ENCODE measurements around the gene P4HA1. TPM values are rescaled to one million over a fixed set of nuclear protein-coding genes. Genes with fewer than 3 reads are reported as not detected.

Gene P4HA1
- polyA plus RNA-seq, 1 donor from 2014 or later, result 24.2 TPM

DNA sequence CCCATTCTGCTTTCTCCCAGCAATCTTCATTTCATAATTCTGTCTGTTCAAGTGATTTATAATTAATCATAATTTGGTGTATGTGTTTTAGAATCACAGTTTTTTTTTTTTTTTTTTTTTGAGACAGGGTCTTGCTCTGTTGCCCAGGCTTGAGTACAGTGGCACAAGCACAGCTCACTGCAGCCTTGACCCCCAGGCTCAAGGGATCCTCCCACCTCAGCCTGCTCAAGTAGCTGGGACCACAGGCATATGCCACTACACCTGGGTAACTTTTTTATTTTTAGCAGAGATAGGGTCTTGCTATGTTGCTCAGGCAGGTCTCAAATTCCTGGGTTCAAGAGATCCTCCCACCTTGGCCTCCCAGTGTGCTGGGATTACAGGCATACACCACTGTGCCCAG is 92.8 kb downstream of the P4HA1 start:
- no peak overlapping the region for H3K27ac ChIP-seq (ENCODE audit: low read length)
- H4K20me1 ChIP-seq (ENCODE audit: insufficient read depth), result no peaks in the 10 kb centered on the region
- H3F3A ChIP-seq (ENCODE audit: insufficient read depth, low read length, poor library complexity, severe bottlenecking), result no peaks in the 10 kb centered on the region
- no peak overlapping the region for H3K9ac ChIP-seq (ENCODE audit: low read length)
- no peaks in the 10 kb centered on the region for H3K79me2 ChIP-seq (replicated peaks; ENCODE audit: insufficient read depth, low read length)
- no peaks in the 10 kb centered on the region for H3K27me3 ChIP-seq (ENCODE audit: insufficient read depth, low read depth, low read length)
- H3K4me2 ChIP-seq (ENCODE audit: low read length), result no peak overlapping the region
- no peaks in the 10 kb centered on the region for H3K36me3 ChIP-seq (ENCODE audit: insufficient read depth, low read length)
- no peak overlapping the region for H2AFZ ChIP-seq (ENCODE audit: low read depth, low read length)
- H3K9me2 ChIP-seq (ENCODE audit: insufficient read depth, low read length), result no peaks in the 10 kb centered on the region
- H3K9me3 ChIP-seq (ENCODE audit: low read length), result no peaks in the 10 kb centered on the region
- H3K4me3 ChIP-seq (ENCODE audit: low read length), result no peak overlapping the region
- TF ChIP-seq EZH2 (IDR thresholded peaks at IDR 0.05; ENCODE audit: borderline replicate concordance, insufficient read depth, low read length, poor library complexity, severe bottlenecking) (no peak), TAF1 (IDR thresholded peaks at IDR 0.05; ENCODE audit: low read depth) (no peak), POLR2AphosphoS5 (IDR thresholded peaks at IDR 0.05) (no peak), MXI1 (conservative IDR thresholded peaks at IDR 0.05; ENCODE audit: poor library complexity, severe bottlenecking) (no peak), SMC3 (conservative IDR thresholded peaks at IDR 0.05; ENCODE audit: poor library complexity) (no peak), RAD21 (conservative IDR thresholded peaks at IDR 0.05) (no peak), EP300 (conservative IDR thresholded peaks at IDR 0.05; ENCODE audit: poor library complexity, severe bottlenecking) (no peak)
- TF ChIP-seq, protein P1, sequence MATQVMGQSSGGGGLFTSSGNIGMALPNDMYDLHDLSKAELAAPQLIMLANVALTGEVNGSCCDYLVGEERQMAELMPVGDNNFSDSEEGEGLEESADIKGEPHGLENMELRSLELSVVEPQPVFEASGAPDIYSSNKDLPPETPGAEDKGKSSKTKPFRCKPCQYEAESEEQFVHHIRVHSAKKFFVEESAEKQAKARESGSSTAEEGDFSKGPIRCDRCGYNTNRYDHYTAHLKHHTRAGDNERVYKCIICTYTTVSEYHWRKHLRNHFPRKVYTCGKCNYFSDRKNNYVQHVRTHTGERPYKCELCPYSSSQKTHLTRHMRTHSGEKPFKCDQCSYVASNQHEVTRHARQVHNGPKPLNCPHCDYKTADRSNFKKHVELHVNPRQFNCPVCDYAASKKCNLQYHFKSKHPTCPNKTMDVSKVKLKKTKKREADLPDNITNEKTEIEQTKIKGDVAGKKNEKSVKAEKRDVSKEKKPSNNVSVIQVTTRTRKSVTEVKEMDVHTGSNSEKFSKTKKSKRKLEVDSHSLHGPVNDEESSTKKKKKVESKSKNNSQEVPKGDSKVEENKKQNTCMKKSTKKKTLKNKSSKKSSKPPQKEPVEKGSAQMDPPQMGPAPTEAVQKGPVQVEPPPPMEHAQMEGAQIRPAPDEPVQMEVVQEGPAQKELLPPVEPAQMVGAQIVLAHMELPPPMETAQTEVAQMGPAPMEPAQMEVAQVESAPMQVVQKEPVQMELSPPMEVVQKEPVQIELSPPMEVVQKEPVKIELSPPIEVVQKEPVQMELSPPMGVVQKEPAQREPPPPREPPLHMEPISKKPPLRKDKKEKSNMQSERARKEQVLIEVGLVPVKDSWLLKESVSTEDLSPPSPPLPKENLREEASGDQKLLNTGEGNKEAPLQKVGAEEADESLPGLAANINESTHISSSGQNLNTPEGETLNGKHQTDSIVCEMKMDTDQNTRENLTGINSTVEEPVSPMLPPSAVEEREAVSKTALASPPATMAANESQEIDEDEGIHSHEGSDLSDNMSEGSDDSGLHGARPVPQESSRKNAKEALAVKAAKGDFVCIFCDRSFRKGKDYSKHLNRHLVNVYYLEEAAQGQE (IDR thresholded peaks at IDR 0.05; ENCODE audit: borderline replicate concordance), result no peak
- TF ChIP-seq, protein P2, sequence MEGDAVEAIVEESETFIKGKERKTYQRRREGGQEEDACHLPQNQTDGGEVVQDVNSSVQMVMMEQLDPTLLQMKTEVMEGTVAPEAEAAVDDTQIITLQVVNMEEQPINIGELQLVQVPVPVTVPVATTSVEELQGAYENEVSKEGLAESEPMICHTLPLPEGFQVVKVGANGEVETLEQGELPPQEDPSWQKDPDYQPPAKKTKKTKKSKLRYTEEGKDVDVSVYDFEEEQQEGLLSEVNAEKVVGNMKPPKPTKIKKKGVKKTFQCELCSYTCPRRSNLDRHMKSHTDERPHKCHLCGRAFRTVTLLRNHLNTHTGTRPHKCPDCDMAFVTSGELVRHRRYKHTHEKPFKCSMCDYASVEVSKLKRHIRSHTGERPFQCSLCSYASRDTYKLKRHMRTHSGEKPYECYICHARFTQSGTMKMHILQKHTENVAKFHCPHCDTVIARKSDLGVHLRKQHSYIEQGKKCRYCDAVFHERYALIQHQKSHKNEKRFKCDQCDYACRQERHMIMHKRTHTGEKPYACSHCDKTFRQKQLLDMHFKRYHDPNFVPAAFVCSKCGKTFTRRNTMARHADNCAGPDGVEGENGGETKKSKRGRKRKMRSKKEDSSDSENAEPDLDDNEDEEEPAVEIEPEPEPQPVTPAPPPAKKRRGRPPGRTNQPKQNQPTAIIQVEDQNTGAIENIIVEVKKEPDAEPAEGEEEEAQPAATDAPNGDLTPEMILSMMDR (IDR thresholded peaks at IDR 0.05; ENCODE audit: poor library complexity, severe bottlenecking), result no peak

DNA sequence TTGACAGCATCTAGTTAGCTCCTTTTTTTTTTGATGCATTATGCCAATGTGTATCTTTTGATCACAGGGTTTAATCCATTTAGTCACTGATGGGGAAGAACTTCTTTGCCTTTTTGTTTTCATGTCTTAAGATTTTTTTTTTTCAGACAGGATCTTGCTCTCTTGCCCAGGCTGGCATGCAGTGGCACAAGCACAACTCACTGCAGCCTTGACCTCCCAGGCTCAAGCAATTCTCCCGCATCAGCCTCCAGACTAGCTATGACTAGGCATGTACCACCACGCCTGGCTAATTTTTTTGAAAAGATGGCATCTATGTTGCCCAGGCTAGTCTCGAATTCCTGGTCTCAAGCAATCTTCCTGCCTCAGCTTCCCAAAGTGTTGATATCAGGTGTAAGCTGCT is 95.7 kb downstream of the P4HA1 start:
- H4K20me1 ChIP-seq (ENCODE audit: insufficient read depth), result no peaks in the 10 kb centered on the region
- H3F3A ChIP-seq (ENCODE audit: insufficient read depth, low read length, poor library complexity, severe bottlenecking), result no peaks in the 10 kb centered on the region
- no peak for TF ChIP-seq RAD21 (conservative IDR thresholded peaks at IDR 0.05)
- no peak for TF ChIP-seq TAF1 (IDR thresholded peaks at IDR 0.05; ENCODE audit: low read depth)
- TF ChIP-seq, protein P1 (IDR thresholded peaks at IDR 0.05; ENCODE audit: borderline replicate concordance), result no peak
- TF ChIP-seq EP300 (conservative IDR thresholded peaks at IDR 0.05; ENCODE audit: poor library complexity, severe bottlenecking), result no peak
- TF ChIP-seq EZH2 (IDR thresholded peaks at IDR 0.05; ENCODE audit: borderline replicate concordance, insufficient read depth, low read length, poor library complexity, severe bottlenecking), result no peak
- no peak for TF ChIP-seq SMC3 (conservative IDR thresholded peaks at IDR 0.05; ENCODE audit: poor library complexity)
- TF ChIP-seq POLR2AphosphoS5 (IDR thresholded peaks at IDR 0.05), result no peak
- TF ChIP-seq, protein P2 (IDR thresholded peaks at IDR 0.05; ENCODE audit: poor library complexity, severe bottlenecking), result no peak
- no peak for TF ChIP-seq MXI1 (conservative IDR thresholded peaks at IDR 0.05; ENCODE audit: poor library complexity, severe bottlenecking)
- no peaks in the 10 kb centered on the region for H3K9me3 ChIP-seq (ENCODE audit: low read length)
- H3K36me3 ChIP-seq (ENCODE audit: insufficient read depth, low read length), result no peaks in the 10 kb centered on the region
- no peak overlapping the region for H3K4me3 ChIP-seq (ENCODE audit: low read length)
- H3K4me2 ChIP-seq (ENCODE audit: low read length), result no peak overlapping the region
- H3K9me2 ChIP-seq (ENCODE audit: insufficient read depth, low read length), result no peaks in the 10 kb centered on the region
- no peaks in the 10 kb centered on the region for H3K27me3 ChIP-seq (ENCODE audit: insufficient read depth, low read depth, low read length)
- no peak overlapping the region for H3K9ac ChIP-seq (ENCODE audit: low read length)
- H3K27ac ChIP-seq (ENCODE audit: low read length), result no peak overlapping the region
- H3K79me2 ChIP-seq (replicated peaks; ENCODE audit: insufficient read depth, low read length), result no peaks in the 10 kb centered on the region
- no peak overlapping the region for H2AFZ ChIP-seq (ENCODE audit: low read depth, low read length)
